Measurements from ENCODE around the gene KLHL7.
"Not testable (repeated sequence)": the region's sequence is repeated elsewhere in the genome, so short reads cannot be mapped to it uniquely, and the experiment has no call there.

The KLHL7 gene

GRCh38 chr7:23220690-23221305, 115.2 kb downstream of the KLHL7 start:
- no peak for TF ChIP-seq CTCF (IDR thresholded peaks at IDR 0.05; ENCODE audit: insufficient read depth, low read depth, low read length, missing control alignments)
- H3K4me3 ChIP-seq (ENCODE audit: low read depth, low read length) = no peak overlapping the region
- no peak for DNase-seq (ENCODE audit: low read depth)

GRCh38 chr7:23222439-23223030, 117.0 kb downstream of the KLHL7 start:
- H3K4me3 ChIP-seq (ENCODE audit: low read depth, low read length) = no peak overlapping the region
- TF ChIP-seq CTCF (IDR thresholded peaks at IDR 0.05; ENCODE audit: insufficient read depth, low read depth, low read length, missing control alignments) = no peak
- DNase-seq (ENCODE audit: low read depth) = no peak

GRCh38 chr7:23224364-23224763, 118.8 kb downstream of the KLHL7 start:
- peak; percentile 13 for DNase-seq (ENCODE audit: low read depth)
- H3K4me3 ChIP-seq (ENCODE audit: low read depth, low read length) = not testable (repeated sequence)

- no peak for TF ChIP-seq CTCF (IDR thresholded peaks at IDR 0.05; ENCODE audit: insufficient read depth, low read depth, low read length, missing control alignments)
- peak; percentile 60 for DNase-seq (ENCODE audit: low read depth)
- no peak overlapping the region for H3K4me3 ChIP-seq (ENCODE audit: low read depth, low read length)
Observed at GRCh38 chr7:23226844-23227450, 121.4 kb downstream of the KLHL7 start.
